GM10248 (cell line): ENCODE results near the gene TFAM.

Source experiments
- CTCF ChIA-PET: fragments of 300-600 bp; sonication (Branson Sonifier 250); formaldehyde crosslinking; extraction: SDS; loops from one replicate; lab custom pipeline; 2021; ENCODE audit warnings: antibody characterized with exemption; lab: Yijun Ruan, JAX
- POLR2A ChIA-PET: fragments of 350-650 bp; sonication (Branson Sonifier 250); formaldehyde crosslinking; extraction: SDS; loops from one replicate; lab custom pipeline; 2020; ENCODE audit warnings: antibody characterized with exemption; lab: Yijun Ruan, JAX
- DNase-seq: peaks from one replicate; pipeline ENCODE4 v3.0.0; 2012; ENCODE audit errors: extremely low spot score
- TF ChIP-seq, protein P1 (sequence below): IDR thresholded peaks from 2 replicates; pipeline ENCODE4 v1.5.1; 2012; ENCODE audit warnings: mild to moderate bottlenecking, low read depth; ENCODE audit errors: extremely low read depth, missing control alignments, control extremely low read depth

The TFAM gene

DNA sequence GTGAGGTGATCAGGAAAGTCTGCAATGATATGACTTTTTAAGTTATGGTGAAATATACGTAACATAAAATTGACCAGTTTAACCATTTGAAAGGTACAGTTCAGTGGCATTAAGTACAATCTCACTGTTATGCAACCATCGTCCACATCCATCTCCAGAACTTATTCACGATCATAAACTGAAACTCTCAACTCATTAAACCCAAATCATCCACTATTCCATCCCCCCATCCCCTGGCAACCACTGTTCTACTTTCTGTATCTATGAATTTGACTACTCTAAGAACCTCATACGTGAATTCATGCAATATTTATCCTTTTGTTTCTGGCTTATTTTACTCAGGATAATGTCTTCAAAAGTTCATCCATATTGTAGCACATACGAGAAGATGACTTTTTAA, 48.4 kb downstream of the TFAM start:
- DNase-seq, result no peak
- TF ChIP-seq, protein P1, sequence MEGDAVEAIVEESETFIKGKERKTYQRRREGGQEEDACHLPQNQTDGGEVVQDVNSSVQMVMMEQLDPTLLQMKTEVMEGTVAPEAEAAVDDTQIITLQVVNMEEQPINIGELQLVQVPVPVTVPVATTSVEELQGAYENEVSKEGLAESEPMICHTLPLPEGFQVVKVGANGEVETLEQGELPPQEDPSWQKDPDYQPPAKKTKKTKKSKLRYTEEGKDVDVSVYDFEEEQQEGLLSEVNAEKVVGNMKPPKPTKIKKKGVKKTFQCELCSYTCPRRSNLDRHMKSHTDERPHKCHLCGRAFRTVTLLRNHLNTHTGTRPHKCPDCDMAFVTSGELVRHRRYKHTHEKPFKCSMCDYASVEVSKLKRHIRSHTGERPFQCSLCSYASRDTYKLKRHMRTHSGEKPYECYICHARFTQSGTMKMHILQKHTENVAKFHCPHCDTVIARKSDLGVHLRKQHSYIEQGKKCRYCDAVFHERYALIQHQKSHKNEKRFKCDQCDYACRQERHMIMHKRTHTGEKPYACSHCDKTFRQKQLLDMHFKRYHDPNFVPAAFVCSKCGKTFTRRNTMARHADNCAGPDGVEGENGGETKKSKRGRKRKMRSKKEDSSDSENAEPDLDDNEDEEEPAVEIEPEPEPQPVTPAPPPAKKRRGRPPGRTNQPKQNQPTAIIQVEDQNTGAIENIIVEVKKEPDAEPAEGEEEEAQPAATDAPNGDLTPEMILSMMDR, result no peak
- CTCF ChIA-PET, result no interaction called here
- POLR2A ChIA-PET, result no interaction called here

DNA sequence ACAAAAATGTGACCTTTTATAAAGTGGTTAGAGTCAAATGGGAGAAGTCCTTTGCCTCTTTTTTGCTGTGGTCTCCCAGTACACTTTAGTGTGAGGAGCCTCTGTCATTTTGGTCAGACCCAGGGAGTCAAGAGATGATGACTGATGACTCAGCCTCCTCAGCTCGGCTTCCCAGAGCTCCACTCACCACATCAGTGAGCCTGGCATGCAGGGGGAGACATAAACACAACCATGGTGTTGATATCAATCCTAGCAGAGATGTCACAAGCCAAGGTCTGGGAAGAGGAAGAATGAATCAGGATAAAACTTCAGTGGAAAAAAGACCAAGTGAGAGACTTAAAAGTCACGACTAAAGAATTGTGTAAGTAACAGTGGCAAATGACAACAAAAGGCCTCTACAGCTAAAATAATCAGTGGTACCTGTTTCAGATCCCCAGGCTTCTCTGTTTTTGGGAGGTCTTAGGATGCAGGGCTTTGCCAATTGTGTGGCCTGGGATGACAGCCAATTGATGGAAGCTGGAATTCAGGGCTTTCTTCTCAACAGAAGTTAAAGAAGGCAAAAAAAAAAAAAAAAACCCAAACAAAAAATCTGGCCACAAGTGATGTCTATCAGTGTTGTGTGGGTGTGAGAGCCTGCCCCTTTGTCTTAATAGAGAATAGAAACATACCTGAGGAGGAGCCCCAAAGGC, 50.2 kb downstream of the TFAM start:
- DNase-seq, result no peak
- ChIA-PET CTCF (interaction anchor here (0.9 to 1.2 kb wide), 2 partner anchors 10 to 12 kb away, joined by 3 read pairs; no protein-coding TSS in a partner anchor), POLR2A (no interaction called here)
- TF ChIP-seq, protein P1, result no peak

DNA sequence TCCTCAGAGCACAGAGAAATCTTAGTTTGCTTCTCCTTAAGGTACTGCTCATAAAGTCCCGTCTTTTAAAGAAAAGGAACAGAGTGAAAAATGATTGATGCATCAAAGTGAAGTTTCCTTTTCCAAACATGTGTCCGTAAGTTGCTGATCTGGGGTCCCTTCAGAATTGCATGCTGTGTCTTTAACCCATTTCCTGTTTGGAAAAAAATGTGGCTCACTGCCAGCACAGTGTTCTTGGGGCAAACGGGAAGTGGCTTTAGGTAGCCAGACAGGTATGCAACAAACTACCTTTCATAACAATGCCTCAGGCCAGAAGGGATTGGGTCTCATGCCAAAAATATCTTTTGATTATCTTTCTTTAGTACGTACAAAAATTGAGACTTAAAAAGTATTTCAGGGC, 50.9 kb downstream of the TFAM start:
- DNase-seq, result no peak
- TF ChIP-seq, protein P1, result no peak
- POLR2A ChIA-PET, result no interaction called here
- CTCF ChIA-PET, result interaction anchor here (1.2 kb wide), 1 partner anchor 9 kb away, joined by 3 read pairs; no protein-coding TSS in a partner anchor

DNA sequence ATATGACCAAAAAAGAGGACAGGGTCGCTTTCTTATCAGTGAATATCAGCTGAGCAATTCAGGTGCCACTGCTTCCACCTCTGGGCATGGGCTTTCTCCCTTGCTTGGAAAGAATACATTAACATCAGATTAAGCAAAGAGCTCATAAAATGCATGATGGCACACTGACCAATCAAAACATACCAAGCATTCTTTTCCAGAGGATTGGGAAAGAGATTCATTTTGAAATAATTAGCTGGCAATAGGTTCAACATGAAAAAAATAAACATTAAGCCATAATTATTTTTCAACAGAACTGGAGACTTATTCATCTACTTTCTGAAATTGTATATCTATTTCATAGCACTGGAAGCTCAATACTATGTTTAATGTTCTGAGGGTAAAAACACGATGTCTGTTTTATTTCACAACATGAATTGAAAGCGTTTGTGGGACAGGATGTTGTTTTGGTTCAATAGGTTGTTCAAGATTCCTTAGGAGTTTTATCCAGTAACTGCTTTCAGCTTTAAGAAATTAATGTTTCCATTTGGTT, 53.2 kb downstream of the TFAM start:
- ChIA-PET CTCF (no interaction called here), POLR2A (no interaction called here)
- TF ChIP-seq, protein P1, result no peak
- no peak for DNase-seq

DNA sequence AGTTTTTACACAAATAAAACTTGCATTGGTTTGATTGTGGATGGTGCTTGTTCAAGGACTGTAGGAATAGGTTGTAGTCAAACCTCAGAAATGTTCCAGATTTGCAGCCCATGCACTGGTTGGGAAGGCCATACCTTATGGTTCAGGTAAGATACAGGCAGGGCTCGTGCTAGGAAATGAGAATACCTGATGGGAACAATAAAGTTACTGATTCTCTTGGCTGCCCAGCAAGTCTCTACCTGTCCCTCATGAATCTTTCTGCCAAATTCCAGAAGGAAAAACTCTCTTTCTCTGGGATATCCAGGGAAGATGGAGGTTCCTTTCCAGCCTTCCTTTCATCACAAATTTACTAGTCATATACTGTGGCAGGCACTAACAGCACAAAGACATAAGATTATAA, 53.8 kb downstream of the TFAM start:
- TF ChIP-seq, protein P1, result no peak
- ChIA-PET CTCF (interaction anchor here (1.7 kb wide), 1 partner anchor 88 kb away, joined by 3 read pairs; no protein-coding TSS in a partner anchor), POLR2A (no interaction called here)
- no peak for DNase-seq

DNA sequence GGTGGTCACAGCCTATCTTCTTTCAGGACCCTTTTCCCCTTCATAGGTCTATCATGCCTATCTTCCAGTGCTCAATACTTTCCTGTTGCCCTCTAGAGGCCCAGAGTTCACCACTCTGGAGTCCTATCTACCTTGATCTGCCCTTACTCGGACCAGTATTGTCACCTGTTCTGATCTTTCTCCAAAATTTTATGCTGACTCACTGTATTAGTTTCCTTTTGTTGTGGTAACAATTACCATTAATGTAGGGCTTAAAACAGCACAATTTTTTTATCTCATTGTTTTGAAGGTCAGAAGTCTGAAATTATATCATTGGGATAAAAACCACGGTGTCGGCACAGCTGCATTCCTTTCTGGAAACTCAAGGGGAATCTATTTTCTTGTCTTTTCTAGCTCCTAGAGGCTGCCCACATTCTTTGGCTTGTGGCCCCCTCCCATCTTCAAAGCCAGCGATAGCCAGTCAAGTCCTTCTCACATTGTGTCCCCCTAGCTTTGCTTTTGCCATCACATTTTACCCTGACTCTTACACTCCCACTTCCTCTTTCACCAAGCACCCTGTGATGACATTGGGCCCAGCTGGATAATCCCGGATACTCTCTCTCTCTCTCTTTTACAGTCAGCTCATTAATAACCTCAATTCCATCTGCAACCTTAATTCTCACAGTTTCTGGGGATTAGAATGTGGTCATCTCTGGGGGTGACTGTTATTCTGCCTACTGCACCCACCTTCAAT, 54.6 kb downstream of the TFAM start:
- no peak for DNase-seq
- CTCF ChIA-PET, result interaction anchor here (1.7 kb wide), 1 partner anchor 89 kb away, joined by 3 read pairs; no protein-coding TSS in a partner anchor
- POLR2A ChIA-PET, result no interaction called here
- TF ChIP-seq, protein P1, result no peak
